Neural cell (in vitro differentiated cells): ENCODE results near the gene DCTD.

Experiments used
- CTCF ChIP-seq: fragments of 450-650 bp; IDR thresholded peaks from 2 replicates; pipeline ENCODE4 v1.5.1; 2014; ENCODE audit warnings: antibody characterized with exemption, mild to moderate bottlenecking, moderate library complexity; ENCODE audit not compliant: poor library complexity, severe bottlenecking
- EZH2 ChIP-seq: fragments of 200-600, 300-800 bp; shearing (Covaris generic), sonication (generic); IDR thresholded peaks from 2 replicates; pipeline ENCODE4 v1.6.1; 2014; ENCODE audit warnings: antibody characterized with exemption, low read length, borderline replicate concordance, mild to moderate bottlenecking; ENCODE audit not compliant: insufficient read depth, poor library complexity, severe bottlenecking
- MXI1 ChIP-seq: fragments of 450-650 bp; conservative IDR thresholded peaks from 2 replicates; pipeline ENCODE4 v1.6.1; 2014; ENCODE audit warnings: antibody characterized with exemption, mild to moderate bottlenecking; ENCODE audit not compliant: poor library complexity, severe bottlenecking
- POLR2AphosphoS5 ChIP-seq: IDR thresholded peaks from 2 replicates; pipeline ENCODE4 v1.6.1; 2012
- REST ChIP-seq: IDR thresholded peaks from 2 replicates; pipeline ENCODE4 v1.6.1; 2012; ENCODE audit warnings: borderline replicate concordance
- SMC3 ChIP-seq: fragments of 450-650 bp; conservative IDR thresholded peaks from 2 replicates; pipeline ENCODE4 v1.6.1; 2014; ENCODE audit warnings: antibody characterized with exemption, mild to moderate bottlenecking, moderate library complexity; ENCODE audit not compliant: poor library complexity
- TAF1 ChIP-seq: IDR thresholded peaks from 2 replicates; pipeline ENCODE4 v1.6.1; 2012; ENCODE audit warnings: low read depth

GRCh38 chr4:182897601-182898478, 19.3 kb downstream of the DCTD start:
- no peak for TF ChIP-seq CTCF
- TF ChIP-seq EZH2, result no peak
- TF ChIP-seq REST, result no peak
- no peak for TF ChIP-seq TAF1
- TF ChIP-seq MXI1, result no peak
- no peak for TF ChIP-seq SMC3
- TF ChIP-seq POLR2AphosphoS5, result no peak
